LNCaP clone FGC (cell line): ENCODE results near the gene CACNA1C.

Source experiments
- DNase-seq: peaks from one replicate; pipeline ENCODE4 v3.0.0-alpha.2; 2011; ENCODE audit warnings: low read depth
- H3K4me3 ChIP-seq: 2 replicates; pipeline ENCODE4 v1.5.1; 2011; ENCODE audit warnings: mild to moderate bottlenecking, low read depth, low read length, control low read depth
- CTCF ChIP-seq: IDR thresholded peaks from 2 replicates; pipeline ENCODE4 v1.5.1; 2012; ENCODE audit warnings: mild to moderate bottlenecking; ENCODE audit not compliant: control insufficient read depth, insufficient read depth; ENCODE audit errors: extremely low read depth

The CACNA1C gene

GRCh38 chr12:2329661-2330210 is 276.9 kb downstream of the CACNA1C start:
- no peak overlapping the region for H3K4me3 ChIP-seq
- no peak for TF ChIP-seq CTCF
- no peak for DNase-seq

- no peak for TF ChIP-seq CTCF
- no peak overlapping the region for H3K4me3 ChIP-seq
- no peak for DNase-seq
Observed at GRCh38 chr12:2332236-2332635, 279.4 kb downstream of the CACNA1C start.

- no peak for DNase-seq
- no peak for TF ChIP-seq CTCF
- no peak overlapping the region for H3K4me3 ChIP-seq
Observed at GRCh38 chr12:2332947-2333346, 280.2 kb downstream of the CACNA1C start.

GRCh38 chr12:2333491-2334195 is 280.9 kb downstream of the CACNA1C start:
- no peak for DNase-seq
- TF ChIP-seq CTCF: no peak
- H3K4me3 ChIP-seq: no peak overlapping the region

- TF ChIP-seq CTCF: no peak
- H3K4me3 ChIP-seq: no peak overlapping the region
- no peak for DNase-seq
Observed at GRCh38 chr12:2334271-2334670, 281.5 kb downstream of the CACNA1C start.

- no peak for TF ChIP-seq CTCF
- DNase-seq: no peak
- no peak overlapping the region for H3K4me3 ChIP-seq
Observed at GRCh38 chr12:2334689-2335088, 281.9 kb downstream of the CACNA1C start.

GRCh38 chr12:2335109-2335508 is 282.3 kb downstream of the CACNA1C start:
- DNase-seq: no peak
- no peak overlapping the region for H3K4me3 ChIP-seq
- TF ChIP-seq CTCF: no peak
